ENCODE results near the gene ADAMTSL5. TPM values are rescaled to one million over a fixed set of nuclear protein-coding genes. Genes with fewer than 3 reads are reported as not detected.

The ADAMTSL5 gene
- total RNA-seq, 3 donors from 2014 or later = 5.8 to 9.7 (median 6.8) TPM

- H3K4me1 Mint-ChIP-seq (ENCODE audit: low read depth) = peaks cover 14% of the 10 kb centered on the region
These were observed 57.3 kb downstream of the ADAMTSL5 start for GRCh38 chr19:1455336-1456120.

More at GRCh38 chr19:1455336-1456120, 57.3 kb downstream of the ADAMTSL5 start:
- ATAC-seq = peak; percentile 69 to 71
- Mint-ChIP-seq H3K4me3 (peak overlapping the region; percentile 11), H3K9me3 (no peaks in the 10 kb centered on the region), H3K27me3 (ENCODE audit: low read depth) (peaks cover 63% of the 10 kb centered on the region), H3K36me3 (ENCODE audit: insufficient read depth) (no peaks in the 10 kb centered on the region)
- DNase-seq = no peak

Other genes starting within 250 kb of the ADAMTSL5 start
- 100 to 1,000 TPM; 269 to 294 (median 285) TPM for gene CIRBP, start 243.7 kb downstream of the ADAMTSL5 start, total RNA-seq
- 100 to 1,000 TPM; 189 to 199 (median 194) TPM for gene FAM174C, start 237.5 kb downstream of the ADAMTSL5 start, total RNA-seq
- gene EFNA2, start 227.1 kb downstream of the ADAMTSL5 start, total RNA-seq = not detected
- 100 to 1,000 TPM; 124 to 142 (median 137) TPM for gene NDUFS7, start 129.1 kb downstream of the ADAMTSL5 start, total RNA-seq
- 10 to 100 TPM; 16.0 to 25.9 (median 23.1) TPM for gene GAMT, start 111.5 kb downstream of the ADAMTSL5 start, total RNA-seq
- gene DAZAP1, start 105.4 kb downstream of the ADAMTSL5 start, total RNA-seq = 100 to 1,000 TPM; 296 to 322 (median 303) TPM
- gene RPS15, start 74.6 kb downstream of the ADAMTSL5 start, total RNA-seq = 1,000 to 10,000 TPM; 2,317 to 2,484 (median 2,379) TPM
- under 1 TPM; 0.13 to 0.45 (median 0.16) TPM for gene APC2, start 62.9 kb downstream of the ADAMTSL5 start, total RNA-seq
- gene C19orf25, start 33.8 kb downstream of the ADAMTSL5 start, total RNA-seq = 10 to 100 TPM; 31.0 to 32.1 (median 32.0) TPM
- gene PCSK4, start 22.7 kb downstream of the ADAMTSL5 start, total RNA-seq = under 1 TPM; 0.46 to 0.50 (median 0.49) TPM
- 1 to 10 TPM; 1.8 to 3.4 (median 1.9) TPM for gene REEP6, start 21.8 kb downstream of the ADAMTSL5 start, total RNA-seq
- gene PLK5, start 11.1 kb upstream of the ADAMTSL5 start, total RNA-seq = not detected
- 10 to 100 TPM; 12.5 to 17.0 (median 12.6) TPM for gene MEX3D, start 55.3 kb upstream of the ADAMTSL5 start, total RNA-seq
- gene MBD3, start 79.8 kb upstream of the ADAMTSL5 start, total RNA-seq = 100 to 1,000 TPM; 153 to 180 (median 163) TPM
- 100 to 1,000 TPM; 226 to 252 (median 250) TPM for gene UQCR11, start 92.4 kb upstream of the ADAMTSL5 start, total RNA-seq
- gene TCF3, start 139.6 kb upstream of the ADAMTSL5 start, total RNA-seq = 100 to 1,000 TPM; 144 to 184 (median 153) TPM
- not detected for gene ONECUT3, start 240.5 kb upstream of the ADAMTSL5 start, total RNA-seq

All from activated T-cell treated with anti-CD3 and anti-CD28 coated beads, Interleukin-2, amount 50 U/mL, for 4 hours (primary cell).